ENCODE results near the gene COP1.

The COP1 gene

GRCh38 chr1:176068901-176069300, 138.2 kb downstream of the COP1 start:
- H3K36me3 ChIP-seq (ENCODE audit: insufficient read depth, low read length) = 0 out of 2 replicates have a peak, but pooled peaks cover 3% of the 10 kb centered on the region
- 89% methylated on average over 4 of the region's 5 CpGs for WGBS

GRCh38 chr1:176068256-176068655, 138.8 kb downstream of the COP1 start:
- 71% methylated on average over 2 of the region's 2 CpGs for WGBS
- H3K27ac ChIP-seq (ENCODE audit: low read depth, low read length) = no peak overlapping the region
- no peak overlapping the region for H3K4me3 ChIP-seq (ENCODE audit: low read length)
- H3K9me3 ChIP-seq (ENCODE audit: insufficient read depth, low read depth, low read length) = no peaks in the 10 kb centered on the region
- H3K4me1 ChIP-seq (ENCODE audit: insufficient read depth, low read length) = no peaks in the 10 kb centered on the region; the same call in 1 of the 2 replicates
- H3K9ac ChIP-seq (ENCODE audit: low read depth, low read length) = no peak overlapping the region
- H3K36me3 ChIP-seq (ENCODE audit: insufficient read depth, low read length) = 0 out of 2 replicates have a peak, but pooled peaks cover 3% of the 10 kb centered on the region
- H3K27me3 ChIP-seq (ENCODE audit: insufficient read depth, low read length) = no peaks in the 10 kb centered on the region

More at GRCh38 chr1:176068901-176069300, 138.2 kb downstream of the COP1 start:
- H3K4me3 ChIP-seq (ENCODE audit: low read length) = no peak overlapping the region
- no peaks in the 10 kb centered on the region for H3K9me3 ChIP-seq (ENCODE audit: insufficient read depth, low read depth, low read length)
- H3K27me3 ChIP-seq (ENCODE audit: insufficient read depth, low read length) = no peaks in the 10 kb centered on the region
- no peaks in the 10 kb centered on the region; the same call in 1 of the 2 replicates for H3K4me1 ChIP-seq (ENCODE audit: insufficient read depth, low read length)
- H3K27ac ChIP-seq (ENCODE audit: low read depth, low read length) = no peak overlapping the region
- H3K9ac ChIP-seq (ENCODE audit: low read depth, low read length) = no peak overlapping the region

- no peaks in the 10 kb centered on the region; the same call in 1 of the 2 replicates for H3K4me1 ChIP-seq (ENCODE audit: insufficient read depth, low read length)
- H3K9ac ChIP-seq (ENCODE audit: low read depth, low read length) = no peak overlapping the region
- 0 out of 2 replicates have a peak, but pooled peaks cover under 1% of the 10 kb centered on the region for H3K36me3 ChIP-seq (ENCODE audit: insufficient read depth, low read length)
- no peaks in the 10 kb centered on the region for H3K27me3 ChIP-seq (ENCODE audit: insufficient read depth, low read length)
- no peak overlapping the region for H3K4me3 ChIP-seq (ENCODE audit: low read length)
- no peaks in the 10 kb centered on the region for H3K9me3 ChIP-seq (ENCODE audit: insufficient read depth, low read depth, low read length)
- 94% methylated on average over 1 of the region's 1 CpG for WGBS
- no peak overlapping the region for H3K27ac ChIP-seq (ENCODE audit: low read depth, low read length)
Observed at GRCh38 chr1:176066709-176067108, 140.4 kb downstream of the COP1 start.

- H3K27ac ChIP-seq (ENCODE audit: low read depth, low read length) = peak overlapping the region; percentile 54; the same call in 1 of the 2 replicates
- no peak overlapping the region for H3K4me3 ChIP-seq (ENCODE audit: low read length)
- H3K4me1 ChIP-seq (ENCODE audit: insufficient read depth, low read length) = peaks cover 6% of the 10 kb centered on the region; the same call in 1 of the 2 replicates
- H3K36me3 ChIP-seq (ENCODE audit: insufficient read depth, low read length) = 0 out of 2 replicates have a peak, but pooled peaks cover 2% of the 10 kb centered on the region
- 85% methylated on average over 2 of the region's 2 CpGs for WGBS
- no peaks in the 10 kb centered on the region for H3K9me3 ChIP-seq (ENCODE audit: insufficient read depth, low read depth, low read length)
- H3K27me3 ChIP-seq (ENCODE audit: insufficient read depth, low read length) = no peaks in the 10 kb centered on the region
- no peak overlapping the region for H3K9ac ChIP-seq (ENCODE audit: low read depth, low read length)
Observed at GRCh38 chr1:176058686-176059085, 148.4 kb downstream of the COP1 start.

GRCh38 chr1:176056312-176056711, 150.8 kb downstream of the COP1 start:
- no peaks in the 10 kb centered on the region for H3K9me3 ChIP-seq (ENCODE audit: insufficient read depth, low read depth, low read length)
- no peak overlapping the region for H3K9ac ChIP-seq (ENCODE audit: low read depth, low read length)
- WGBS = no CpG with 5 or more reads among the region's 3 CpGs
- H3K36me3 ChIP-seq (ENCODE audit: insufficient read depth, low read length) = 0 out of 2 replicates have a peak, but pooled peaks cover 2% of the 10 kb centered on the region
- no peaks in the 10 kb centered on the region for H3K27me3 ChIP-seq (ENCODE audit: insufficient read depth, low read length)
- H3K4me3 ChIP-seq (ENCODE audit: low read length) = no peak overlapping the region
- H3K27ac ChIP-seq (ENCODE audit: low read depth, low read length) = no peak overlapping the region
- peaks cover 6% of the 10 kb centered on the region; the same call in 1 of the 2 replicates for H3K4me1 ChIP-seq (ENCODE audit: insufficient read depth, low read length)

GRCh38 chr1:176055398-176055797, 151.7 kb downstream of the COP1 start:
- H3K4me1 ChIP-seq (ENCODE audit: insufficient read depth, low read length) = peaks cover 6% of the 10 kb centered on the region; the same call in 1 of the 2 replicates
- no peaks in the 10 kb centered on the region for H3K36me3 ChIP-seq (ENCODE audit: insufficient read depth, low read length)
- no peak overlapping the region for H3K9ac ChIP-seq (ENCODE audit: low read depth, low read length)
- no peak overlapping the region for H3K27ac ChIP-seq (ENCODE audit: low read depth, low read length)
- no peaks in the 10 kb centered on the region for H3K9me3 ChIP-seq (ENCODE audit: insufficient read depth, low read depth, low read length)
- 94% methylated on average over 1 of the region's 1 CpG for WGBS
- no peaks in the 10 kb centered on the region for H3K27me3 ChIP-seq (ENCODE audit: insufficient read depth, low read length)
- no peak overlapping the region for H3K4me3 ChIP-seq (ENCODE audit: low read length)

GRCh38 chr1:176051902-176052518, 155.1 kb downstream of the COP1 start:
- no peaks in the 10 kb centered on the region for H3K4me1 ChIP-seq (ENCODE audit: insufficient read depth, low read length)
- WGBS = 94% methylated on average over 4 of the region's 4 CpGs
- H3K9ac ChIP-seq (ENCODE audit: low read depth, low read length) = no peak overlapping the region
- H3K36me3 ChIP-seq (ENCODE audit: insufficient read depth, low read length) = no peaks in the 10 kb centered on the region
- H3K4me3 ChIP-seq (ENCODE audit: low read length) = no peak overlapping the region
- no peak overlapping the region for H3K27ac ChIP-seq (ENCODE audit: low read depth, low read length)
- H3K27me3 ChIP-seq (ENCODE audit: insufficient read depth, low read length) = no peaks in the 10 kb centered on the region
- no peaks in the 10 kb centered on the region for H3K9me3 ChIP-seq (ENCODE audit: insufficient read depth, low read depth, low read length)

- Histone ChIP-seq H3K27me3 (ENCODE audit: insufficient read depth, low read length) (no peaks in the 10 kb centered on the region), H3K4me3 (ENCODE audit: low read length) (no peak overlapping the region), H3K4me1 (ENCODE audit: insufficient read depth, low read length) (no peaks in the 10 kb centered on the region), H3K9ac (ENCODE audit: low read depth, low read length) (no peak overlapping the region), H3K27ac (ENCODE audit: low read depth, low read length) (no peak overlapping the region), H3K9me3 (ENCODE audit: insufficient read depth, low read depth, low read length) (no peaks in the 10 kb centered on the region), H3K36me3 (ENCODE audit: insufficient read depth, low read length) (no peaks in the 10 kb centered on the region)
- 92% methylated on average over 3 of the region's 3 CpGs for WGBS
Observed at GRCh38 chr1:176051402-176051801, 155.7 kb downstream of the COP1 start.

GRCh38 chr1:176049582-176049981, 157.5 kb downstream of the COP1 start:
- H3K9me3 ChIP-seq (ENCODE audit: insufficient read depth, low read depth, low read length) = no peaks in the 10 kb centered on the region
- H3K4me3 ChIP-seq (ENCODE audit: low read length) = no peak overlapping the region
- no peaks in the 10 kb centered on the region for H3K4me1 ChIP-seq (ENCODE audit: insufficient read depth, low read length)
- 0 out of 2 replicates have a peak, but pooled peaks cover 5% of the 10 kb centered on the region for H3K36me3 ChIP-seq (ENCODE audit: insufficient read depth, low read length)
- no peak overlapping the region for H3K9ac ChIP-seq (ENCODE audit: low read depth, low read length)
- no peak overlapping the region for H3K27ac ChIP-seq (ENCODE audit: low read depth, low read length)
- no peaks in the 10 kb centered on the region for H3K27me3 ChIP-seq (ENCODE audit: insufficient read depth, low read length)

GRCh38 chr1:176046926-176047325, 160.2 kb downstream of the COP1 start:
- H3K27me3 ChIP-seq (ENCODE audit: insufficient read depth, low read length) = no peaks in the 10 kb centered on the region
- no peak overlapping the region for H3K9ac ChIP-seq (ENCODE audit: low read depth, low read length)
- H3K4me3 ChIP-seq (ENCODE audit: low read length) = no peak overlapping the region
- WGBS = 100% methylated on average over 3 of the region's 3 CpGs
- no peaks in the 10 kb centered on the region for H3K4me1 ChIP-seq (ENCODE audit: insufficient read depth, low read length)
- no peak overlapping the region for H3K27ac ChIP-seq (ENCODE audit: low read depth, low read length)
- H3K36me3 ChIP-seq (ENCODE audit: insufficient read depth, low read length) = peaks cover 23% of the 10 kb centered on the region
- no peaks in the 10 kb centered on the region for H3K9me3 ChIP-seq (ENCODE audit: insufficient read depth, low read depth, low read length)

- peaks cover 46% of the 10 kb centered on the region for H3K36me3 ChIP-seq (ENCODE audit: insufficient read depth, low read length)
- H3K27me3 ChIP-seq (ENCODE audit: insufficient read depth, low read length) = no peaks in the 10 kb centered on the region
- no peak overlapping the region for H3K4me3 ChIP-seq (ENCODE audit: low read length)
- H3K27ac ChIP-seq (ENCODE audit: low read depth, low read length) = no peak overlapping the region
- no peak overlapping the region for H3K9ac ChIP-seq (ENCODE audit: low read depth, low read length)
- H3K9me3 ChIP-seq (ENCODE audit: insufficient read depth, low read depth, low read length) = no peaks in the 10 kb centered on the region
- H3K4me1 ChIP-seq (ENCODE audit: insufficient read depth, low read length) = no peaks in the 10 kb centered on the region
Observed at GRCh38 chr1:176043537-176043936, 163.5 kb downstream of the COP1 start.

All from HUES64 (cell line).